Neural cell (in vitro differentiated cells): Measurements from ENCODE around the gene PECR. TPM values are rescaled to one million over a fixed set of nuclear protein-coding genes. Genes with fewer than 3 reads are reported as not detected.

Experiments
- H2AFZ ChIP-seq: fragments of 200-600, 300-800 bp; sonication (generic), shearing (Covaris generic); 2 replicates; pipeline ENCODE4 v1.6.0; 2014; ENCODE audit warnings: low read depth, mild to moderate bottlenecking, antibody characterized with exemption, low read length, moderate library complexity
- H3F3A ChIP-seq: fragments of 200-600 bp; shearing (Covaris generic); 2 replicates; pipeline ENCODE4 v1.6.1; 2016; ENCODE audit warnings: mild to moderate bottlenecking, moderate library complexity, mixed read lengths, antibody characterized with exemption, low read length; ENCODE audit not compliant: insufficient read depth, poor library complexity, severe bottlenecking
- H3K27ac ChIP-seq: fragments of 200-600, 300-800 bp; sonication (generic), shearing (Covaris generic); 2 replicates; pipeline ENCODE4 v1.5.1; 2014; ENCODE audit warnings: mild to moderate bottlenecking, low read length, moderate library complexity
- H3K27me3 ChIP-seq: fragments of 300-800, 200-600 bp; sonication (generic), shearing (Covaris generic); 2 replicates; pipeline ENCODE4 v1.6.0; 2014; ENCODE audit warnings: mild to moderate bottlenecking, low read depth, low read length, moderate library complexity; ENCODE audit not compliant: insufficient read depth
- H3K36me3 ChIP-seq: fragments of 300-800, 200-600 bp; sonication (generic), shearing (Covaris generic); 2 replicates; pipeline ENCODE4 v1.5.1; 2014; ENCODE audit warnings: mild to moderate bottlenecking, antibody characterized with exemption, low read length, moderate library complexity; ENCODE audit not compliant: insufficient read depth
- H3K4me2 ChIP-seq: fragments of 300-800, 200-600 bp; sonication (generic), shearing (Covaris generic); 2 replicates; pipeline ENCODE4 v1.6.0; 2014; ENCODE audit warnings: mild to moderate bottlenecking, low read length
- H3K4me3 ChIP-seq: fragments of 300-800, 200-600 bp; sonication (generic), shearing (Covaris generic); 2 replicates; pipeline ENCODE4 v1.5.1; 2014; ENCODE audit warnings: mild to moderate bottlenecking, low read length, moderate library complexity
- H3K79me2 ChIP-seq: fragments of 200-600 bp; shearing (Covaris generic); replicated peaks from 2 replicates; pipeline ENCODE4 v1.6.0; 2014; ENCODE audit warnings: mild to moderate bottlenecking, low read length, moderate library complexity; ENCODE audit not compliant: insufficient read depth
- H3K9ac ChIP-seq: fragments of 300-800, 200-600 bp; sonication (generic), shearing (Covaris generic); 2 replicates; pipeline ENCODE4 v1.6.1; 2016; ENCODE audit warnings: mild to moderate bottlenecking, low read length, mixed read lengths
- H3K9me2 ChIP-seq: fragments of 200-600 bp; shearing (Covaris generic); 2 replicates; pipeline ENCODE4 v1.6.1; 2016; ENCODE audit warnings: mild to moderate bottlenecking, low read length, mixed read lengths; ENCODE audit not compliant: insufficient read depth
- H3K9me3 ChIP-seq: fragments of 200-600, 300-800 bp; sonication (generic), shearing (Covaris generic); 2 replicates; pipeline ENCODE4 v1.6.1; 2016; ENCODE audit warnings: mild to moderate bottlenecking, mixed run types, low read length, moderate library complexity, mixed read lengths
- H4K20me1 ChIP-seq: fragments of 200-600 bp; shearing (Covaris generic); 2 replicates; pipeline ENCODE4 v1.6.1; 2016; ENCODE audit warnings: mild to moderate bottlenecking, mixed run types; ENCODE audit not compliant: insufficient read depth
- EP300 ChIP-seq: fragments of 450-650 bp; conservative IDR thresholded peaks from 2 replicates; pipeline ENCODE4 v1.6.1; 2014; ENCODE audit warnings: antibody characterized with exemption, mild to moderate bottlenecking, moderate library complexity; ENCODE audit not compliant: poor library complexity, severe bottlenecking
- EZH2 ChIP-seq: fragments of 200-600, 300-800 bp; shearing (Covaris generic), sonication (generic); IDR thresholded peaks from 2 replicates; pipeline ENCODE4 v1.6.1; 2014; ENCODE audit warnings: antibody characterized with exemption, low read length, borderline replicate concordance, mild to moderate bottlenecking; ENCODE audit not compliant: insufficient read depth, poor library complexity, severe bottlenecking
- MXI1 ChIP-seq: fragments of 450-650 bp; conservative IDR thresholded peaks from 2 replicates; pipeline ENCODE4 v1.6.1; 2014; ENCODE audit warnings: antibody characterized with exemption, mild to moderate bottlenecking; ENCODE audit not compliant: poor library complexity, severe bottlenecking
- POLR2AphosphoS5 ChIP-seq: IDR thresholded peaks from 2 replicates; pipeline ENCODE4 v1.6.1; 2012
- RAD21 ChIP-seq: fragments of 450-650 bp; conservative IDR thresholded peaks from 2 replicates; pipeline ENCODE4 v1.6.1; 2014; ENCODE audit warnings: antibody characterized with exemption, mild to moderate bottlenecking, moderate library complexity
- SMC3 ChIP-seq: fragments of 450-650 bp; conservative IDR thresholded peaks from 2 replicates; pipeline ENCODE4 v1.6.1; 2014; ENCODE audit warnings: antibody characterized with exemption, mild to moderate bottlenecking, moderate library complexity; ENCODE audit not compliant: poor library complexity
- TAF1 ChIP-seq: IDR thresholded peaks from 2 replicates; pipeline ENCODE4 v1.6.1; 2012; ENCODE audit warnings: low read depth
- polyA plus RNA-seq: library from polyadenylated mRNA; depleted of rRNA; stranded (reverse); fragments of >200 nt; gene quantifications from 2 replicates; pipeline ENCODE4 v1.2.3, GENCODE V29; 2014
- TF ChIP-seq, protein P1 (sequence below): fragments of 450-650 bp; IDR thresholded peaks from 2 replicates; pipeline ENCODE4 v1.5.1; 2014; ENCODE audit warnings: antibody characterized with exemption, mild to moderate bottlenecking, moderate library complexity; ENCODE audit not compliant: poor library complexity, severe bottlenecking
- TF ChIP-seq, protein P2 (sequence below): IDR thresholded peaks from 2 replicates; pipeline ENCODE4 v1.6.1; 2012; ENCODE audit warnings: borderline replicate concordance

PECR gene
- polyA plus RNA-seq, 1 donor from 2014 or later, result 22.1 TPM

DNA sequence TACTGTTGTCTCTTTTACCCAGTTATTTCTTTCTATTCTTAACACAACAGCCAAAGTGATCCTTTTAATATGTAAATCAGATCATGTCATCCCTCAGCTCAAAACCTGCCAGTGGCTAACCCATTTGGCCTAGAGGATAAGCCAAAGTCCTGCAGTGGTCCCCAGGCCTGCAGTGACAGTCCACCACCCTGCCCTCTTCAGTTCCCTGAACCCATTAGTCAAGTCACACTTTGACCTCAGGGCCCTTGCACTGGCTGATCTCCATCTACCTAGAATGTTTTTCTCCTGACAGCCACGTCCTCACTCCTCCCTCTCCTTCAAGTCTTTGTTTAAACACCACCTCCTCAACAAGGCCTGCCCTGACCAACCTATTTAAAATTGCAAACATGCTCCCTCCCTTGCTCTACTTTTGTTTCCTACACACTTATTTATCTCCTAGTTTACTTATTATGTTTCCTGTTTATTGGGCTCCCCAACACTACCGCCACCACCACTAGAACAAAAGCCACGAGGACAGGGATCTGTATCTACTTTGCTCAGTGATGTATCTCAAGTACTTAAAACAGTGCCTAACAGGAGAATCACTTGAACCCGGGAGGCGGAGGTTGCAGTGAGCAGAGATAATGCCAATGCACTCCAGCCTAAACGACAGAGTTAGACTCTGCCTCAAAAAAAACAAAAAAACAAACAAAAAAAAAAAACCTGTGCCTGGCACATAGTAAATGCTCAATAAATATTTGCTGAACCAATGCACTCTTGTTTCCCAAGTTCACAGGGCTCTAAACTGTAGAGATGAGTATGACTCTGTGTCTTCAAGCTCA lies 77.5 kb downstream of the PECR start:
- no peaks in the 10 kb centered on the region for H3K27me3 ChIP-seq
- no peak overlapping the region for H3K9ac ChIP-seq
- H4K20me1 ChIP-seq, result no peaks in the 10 kb centered on the region
- TF ChIP-seq POLR2AphosphoS5 (no peak), EP300 (no peak), EZH2 (no peak), RAD21 (no peak), MXI1 (no peak), SMC3 (no peak), TAF1 (no peak)
- TF ChIP-seq, protein P1, sequence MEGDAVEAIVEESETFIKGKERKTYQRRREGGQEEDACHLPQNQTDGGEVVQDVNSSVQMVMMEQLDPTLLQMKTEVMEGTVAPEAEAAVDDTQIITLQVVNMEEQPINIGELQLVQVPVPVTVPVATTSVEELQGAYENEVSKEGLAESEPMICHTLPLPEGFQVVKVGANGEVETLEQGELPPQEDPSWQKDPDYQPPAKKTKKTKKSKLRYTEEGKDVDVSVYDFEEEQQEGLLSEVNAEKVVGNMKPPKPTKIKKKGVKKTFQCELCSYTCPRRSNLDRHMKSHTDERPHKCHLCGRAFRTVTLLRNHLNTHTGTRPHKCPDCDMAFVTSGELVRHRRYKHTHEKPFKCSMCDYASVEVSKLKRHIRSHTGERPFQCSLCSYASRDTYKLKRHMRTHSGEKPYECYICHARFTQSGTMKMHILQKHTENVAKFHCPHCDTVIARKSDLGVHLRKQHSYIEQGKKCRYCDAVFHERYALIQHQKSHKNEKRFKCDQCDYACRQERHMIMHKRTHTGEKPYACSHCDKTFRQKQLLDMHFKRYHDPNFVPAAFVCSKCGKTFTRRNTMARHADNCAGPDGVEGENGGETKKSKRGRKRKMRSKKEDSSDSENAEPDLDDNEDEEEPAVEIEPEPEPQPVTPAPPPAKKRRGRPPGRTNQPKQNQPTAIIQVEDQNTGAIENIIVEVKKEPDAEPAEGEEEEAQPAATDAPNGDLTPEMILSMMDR, result no peak
- TF ChIP-seq, protein P2, sequence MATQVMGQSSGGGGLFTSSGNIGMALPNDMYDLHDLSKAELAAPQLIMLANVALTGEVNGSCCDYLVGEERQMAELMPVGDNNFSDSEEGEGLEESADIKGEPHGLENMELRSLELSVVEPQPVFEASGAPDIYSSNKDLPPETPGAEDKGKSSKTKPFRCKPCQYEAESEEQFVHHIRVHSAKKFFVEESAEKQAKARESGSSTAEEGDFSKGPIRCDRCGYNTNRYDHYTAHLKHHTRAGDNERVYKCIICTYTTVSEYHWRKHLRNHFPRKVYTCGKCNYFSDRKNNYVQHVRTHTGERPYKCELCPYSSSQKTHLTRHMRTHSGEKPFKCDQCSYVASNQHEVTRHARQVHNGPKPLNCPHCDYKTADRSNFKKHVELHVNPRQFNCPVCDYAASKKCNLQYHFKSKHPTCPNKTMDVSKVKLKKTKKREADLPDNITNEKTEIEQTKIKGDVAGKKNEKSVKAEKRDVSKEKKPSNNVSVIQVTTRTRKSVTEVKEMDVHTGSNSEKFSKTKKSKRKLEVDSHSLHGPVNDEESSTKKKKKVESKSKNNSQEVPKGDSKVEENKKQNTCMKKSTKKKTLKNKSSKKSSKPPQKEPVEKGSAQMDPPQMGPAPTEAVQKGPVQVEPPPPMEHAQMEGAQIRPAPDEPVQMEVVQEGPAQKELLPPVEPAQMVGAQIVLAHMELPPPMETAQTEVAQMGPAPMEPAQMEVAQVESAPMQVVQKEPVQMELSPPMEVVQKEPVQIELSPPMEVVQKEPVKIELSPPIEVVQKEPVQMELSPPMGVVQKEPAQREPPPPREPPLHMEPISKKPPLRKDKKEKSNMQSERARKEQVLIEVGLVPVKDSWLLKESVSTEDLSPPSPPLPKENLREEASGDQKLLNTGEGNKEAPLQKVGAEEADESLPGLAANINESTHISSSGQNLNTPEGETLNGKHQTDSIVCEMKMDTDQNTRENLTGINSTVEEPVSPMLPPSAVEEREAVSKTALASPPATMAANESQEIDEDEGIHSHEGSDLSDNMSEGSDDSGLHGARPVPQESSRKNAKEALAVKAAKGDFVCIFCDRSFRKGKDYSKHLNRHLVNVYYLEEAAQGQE, result no peak
- H3K4me2 ChIP-seq, result no peak overlapping the region
- no peaks in the 10 kb centered on the region for H3K9me2 ChIP-seq
- no peaks in the 10 kb centered on the region for H3K36me3 ChIP-seq
- H3K79me2 ChIP-seq, result no peaks in the 10 kb centered on the region
- H3K4me3 ChIP-seq, result no peak overlapping the region
- H2AFZ ChIP-seq, result no peak overlapping the region
- no peaks in the 10 kb centered on the region for H3K9me3 ChIP-seq
- H3K27ac ChIP-seq, result no peak overlapping the region
- H3F3A ChIP-seq, result no peaks in the 10 kb centered on the region

DNA sequence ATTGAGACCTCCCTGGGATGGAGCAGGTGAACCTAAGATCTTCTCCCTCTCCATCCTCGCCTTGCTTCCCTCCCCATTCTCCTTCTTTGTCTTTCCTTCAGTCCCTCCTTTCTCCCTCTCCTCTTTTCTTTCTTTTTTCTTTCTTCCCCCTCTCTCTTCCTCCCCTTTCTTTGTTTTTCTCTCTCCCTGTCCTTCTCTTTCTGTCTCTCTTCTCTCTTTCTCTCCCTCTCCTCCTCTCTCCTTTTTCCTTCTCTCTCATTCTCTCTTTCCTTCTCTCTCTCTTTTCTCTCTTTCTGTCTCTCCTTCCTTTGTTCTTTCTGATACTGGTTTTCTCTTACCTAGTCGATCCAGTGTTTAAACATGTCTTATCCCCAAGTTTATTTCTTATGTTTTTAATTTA lies 78.9 kb downstream of the PECR start:
- no peaks in the 10 kb centered on the region for H4K20me1 ChIP-seq
- H3K9me3 ChIP-seq, result no peaks in the 10 kb centered on the region
- no peak overlapping the region for H2AFZ ChIP-seq
- no peak overlapping the region for H3K4me3 ChIP-seq
- H3F3A ChIP-seq, result no peaks in the 10 kb centered on the region
- H3K4me2 ChIP-seq, result no peak overlapping the region
- H3K36me3 ChIP-seq, result no peaks in the 10 kb centered on the region
- no peak overlapping the region for H3K27ac ChIP-seq
- H3K79me2 ChIP-seq, result no peaks in the 10 kb centered on the region
- H3K9me2 ChIP-seq, result no peaks in the 10 kb centered on the region
- TF ChIP-seq, protein P2, result no peak
- TF ChIP-seq MXI1 (no peak), TAF1 (no peak), EP300 (no peak), RAD21 (no peak)
- TF ChIP-seq, protein P1, result no peak
- H3K27me3 ChIP-seq, result no peaks in the 10 kb centered on the region
- H3K9ac ChIP-seq, result no peak overlapping the region
